M059J (cell line): ENCODE data around the gene RNF181. TPM values are rescaled to one million over a fixed set of nuclear protein-coding genes. Genes with fewer than 3 reads are reported as not detected.
"Not testable (repeated sequence)": the region's sequence is repeated elsewhere in the genome, so short reads cannot be mapped to it uniquely, and the experiment has no call there.

Experiments
- DNase-seq: peaks from one replicate; pipeline ENCODE4 v3.0.0-alpha.2; 2012; ENCODE audit warnings: low read depth
- total RNA-seq: library from RNA; depleted of rRNA; stranded (reverse); fragments of >200 nt; shearing (Covaris generic); gene quantifications from 2 replicates; pipeline ENCODE4 v1.2.3, GENCODE V29; 2014

The RNF181 gene
- total RNA-seq, 1 experiment from 2014 or later, result 332 TPM

DNA sequence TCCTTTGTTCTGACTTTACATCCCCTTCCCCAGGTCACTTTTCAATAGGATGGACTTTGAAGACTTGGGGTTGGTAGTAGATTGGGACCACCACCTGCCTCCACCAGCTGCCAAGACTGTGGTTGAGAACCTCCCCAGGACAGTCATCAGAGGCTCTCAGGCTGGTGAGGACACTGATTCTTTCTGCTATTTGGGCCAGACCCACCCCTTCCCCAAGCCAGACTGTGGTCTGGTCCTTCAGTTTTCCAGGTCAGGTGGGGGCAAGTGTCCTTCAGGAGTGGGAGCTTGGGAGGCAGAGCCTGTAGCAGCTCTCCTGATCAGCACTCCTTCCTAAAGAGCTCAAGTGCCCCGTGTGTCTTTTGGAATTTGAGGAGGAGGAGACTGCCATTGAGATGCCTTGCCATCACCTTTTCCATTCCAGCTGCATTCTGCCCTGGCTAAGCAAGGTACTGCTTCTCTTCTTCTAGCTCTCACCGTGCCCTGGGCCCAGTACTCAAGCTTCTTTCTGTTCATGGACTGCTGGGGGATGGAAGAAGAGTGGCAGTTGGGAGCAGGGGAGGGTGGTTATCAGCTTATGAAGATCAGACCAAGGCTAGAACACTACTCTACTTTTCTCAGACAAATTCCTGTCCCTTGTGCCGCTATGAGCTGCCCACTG lies 1.1 kb downstream of the RNF181 start:
- no peak for DNase-seq

GRCh38 chr2:85597241-85597640 lies 1.7 kb downstream of the RNF181 start:
- DNase-seq, result no peak

DNA sequence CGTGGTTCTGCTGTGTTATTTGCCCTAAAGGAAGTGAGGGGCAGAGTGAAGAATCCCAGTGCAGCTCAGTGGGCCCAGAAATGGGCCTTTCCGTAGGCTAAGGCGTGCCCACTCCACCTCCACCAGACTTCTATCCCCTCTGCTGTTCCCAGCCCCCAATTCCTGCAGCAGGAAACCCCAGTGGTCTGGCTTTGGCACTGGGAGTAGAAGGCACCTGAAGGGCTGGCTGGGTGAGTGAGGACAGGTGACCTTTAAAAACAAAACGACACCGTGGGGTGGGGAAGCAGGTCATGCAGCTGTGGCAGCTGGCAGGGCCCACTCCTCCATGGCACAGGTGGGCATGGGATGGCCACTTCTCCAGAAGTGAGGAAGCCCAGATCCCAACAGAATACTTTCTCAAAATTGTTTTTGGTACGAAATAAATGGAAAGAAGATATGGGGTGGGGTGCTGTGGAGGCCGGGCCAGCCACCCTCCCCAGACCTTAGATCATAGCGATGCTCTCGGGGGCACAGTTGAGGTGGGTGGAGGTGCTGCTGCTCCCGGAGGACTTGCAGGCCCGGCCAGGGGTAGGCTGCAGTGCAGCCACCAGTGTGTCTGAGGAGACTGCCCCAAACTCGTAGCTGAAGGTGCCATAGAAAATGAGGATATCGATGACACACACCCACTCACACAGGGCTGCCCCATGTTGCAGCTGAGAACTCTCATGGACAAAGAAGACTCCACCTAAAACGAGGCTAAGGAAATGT lies 3.2 kb downstream of the RNF181 start:
- no peak for DNase-seq

DNA sequence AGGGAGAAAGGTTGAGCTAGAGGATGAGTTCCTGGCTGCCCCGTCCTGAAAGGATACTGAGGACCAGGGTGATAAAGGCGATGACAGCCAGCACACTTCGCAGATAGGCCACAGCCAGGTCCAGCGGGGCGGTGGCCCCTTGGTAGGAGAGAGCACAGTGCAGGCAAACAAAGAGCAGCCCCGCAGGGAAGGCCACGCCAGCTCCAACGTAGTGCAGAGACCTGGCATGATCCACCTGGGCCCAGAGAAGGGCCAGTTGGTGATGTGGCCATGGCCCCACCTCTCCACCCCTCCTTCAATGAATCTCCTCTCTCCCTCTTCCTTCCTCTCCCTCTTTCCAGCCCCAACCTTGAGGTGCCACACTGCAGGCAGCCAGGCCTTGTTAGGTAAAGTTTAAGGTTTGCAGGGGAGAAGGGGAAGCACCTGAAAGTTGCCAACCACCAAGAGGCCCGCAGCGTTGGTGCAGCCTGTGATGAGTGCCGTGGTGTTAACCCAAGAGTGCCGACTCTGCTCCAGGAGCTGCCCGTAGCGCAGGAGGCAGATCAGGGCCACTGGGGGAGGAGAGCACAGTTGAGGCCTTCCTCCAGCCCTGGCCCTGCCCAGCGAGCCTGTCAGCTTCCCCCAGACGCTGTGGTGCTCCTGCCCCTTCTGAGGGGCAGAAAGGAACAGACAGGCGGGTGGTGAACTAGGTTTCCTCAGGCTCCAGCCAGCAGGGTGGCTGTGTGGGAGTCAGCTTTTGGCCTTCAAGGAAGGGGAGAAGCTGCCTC lies 4.1 kb downstream of the RNF181 start:
- no peak for DNase-seq

DNA sequence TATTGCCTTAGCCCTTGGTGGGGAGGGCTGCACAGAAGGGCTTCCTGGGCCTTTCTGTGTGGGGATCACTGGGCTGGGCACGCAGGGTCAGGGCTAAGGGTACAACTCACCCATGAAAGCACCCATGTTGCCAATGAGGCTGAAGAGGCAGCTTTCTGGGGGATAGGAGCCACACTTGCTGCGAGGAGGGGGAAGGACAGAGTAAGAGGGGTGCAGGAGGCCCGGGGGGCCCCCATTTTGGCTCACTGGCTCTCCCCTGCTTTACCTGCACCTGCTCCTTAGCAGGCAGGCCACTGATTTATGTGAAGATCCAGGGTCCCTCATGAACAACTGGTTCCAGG lies 4.7 kb downstream of the RNF181 start:
- no peak for DNase-seq

GRCh38 chr2:85600951-85601770 lies 5.6 kb downstream of the RNF181 start:
- DNase-seq, result no peak

DNA sequence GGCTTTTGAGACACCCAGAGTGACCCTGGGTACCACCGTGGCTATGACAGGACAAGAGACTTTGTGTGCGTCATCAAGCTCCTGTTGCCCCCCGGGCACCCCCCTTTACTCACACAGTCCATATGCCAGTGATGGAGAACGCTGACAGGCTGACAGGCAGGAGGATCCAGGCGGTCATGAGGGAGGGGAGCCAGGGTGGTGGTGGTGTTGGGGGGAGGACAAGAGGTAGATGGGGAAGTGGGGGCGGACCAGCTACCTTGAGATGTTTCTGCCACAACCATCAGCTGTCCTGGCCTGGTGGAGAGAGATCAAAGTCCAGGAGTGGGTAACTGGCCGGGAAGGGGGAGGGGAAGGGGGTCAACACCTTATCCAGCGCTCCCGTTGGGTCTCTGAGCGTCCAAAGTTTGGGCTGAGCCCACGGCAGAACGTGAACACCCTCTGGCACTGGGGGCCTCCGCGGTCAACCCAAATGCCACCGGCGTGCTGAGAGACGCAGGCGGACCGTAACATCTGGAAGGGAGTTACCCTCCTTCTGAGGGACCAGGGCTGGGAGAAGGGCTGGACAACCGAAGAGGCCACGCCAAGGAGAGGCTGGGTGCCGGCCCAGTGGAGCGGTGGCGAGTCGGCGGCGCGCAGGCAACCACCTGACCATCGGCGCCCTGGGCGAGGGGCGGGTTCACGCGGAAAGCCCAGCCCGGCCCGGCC lies 6.4 kb downstream of the RNF181 start:
- DNase-seq, result peak; percentile 47

DNA sequence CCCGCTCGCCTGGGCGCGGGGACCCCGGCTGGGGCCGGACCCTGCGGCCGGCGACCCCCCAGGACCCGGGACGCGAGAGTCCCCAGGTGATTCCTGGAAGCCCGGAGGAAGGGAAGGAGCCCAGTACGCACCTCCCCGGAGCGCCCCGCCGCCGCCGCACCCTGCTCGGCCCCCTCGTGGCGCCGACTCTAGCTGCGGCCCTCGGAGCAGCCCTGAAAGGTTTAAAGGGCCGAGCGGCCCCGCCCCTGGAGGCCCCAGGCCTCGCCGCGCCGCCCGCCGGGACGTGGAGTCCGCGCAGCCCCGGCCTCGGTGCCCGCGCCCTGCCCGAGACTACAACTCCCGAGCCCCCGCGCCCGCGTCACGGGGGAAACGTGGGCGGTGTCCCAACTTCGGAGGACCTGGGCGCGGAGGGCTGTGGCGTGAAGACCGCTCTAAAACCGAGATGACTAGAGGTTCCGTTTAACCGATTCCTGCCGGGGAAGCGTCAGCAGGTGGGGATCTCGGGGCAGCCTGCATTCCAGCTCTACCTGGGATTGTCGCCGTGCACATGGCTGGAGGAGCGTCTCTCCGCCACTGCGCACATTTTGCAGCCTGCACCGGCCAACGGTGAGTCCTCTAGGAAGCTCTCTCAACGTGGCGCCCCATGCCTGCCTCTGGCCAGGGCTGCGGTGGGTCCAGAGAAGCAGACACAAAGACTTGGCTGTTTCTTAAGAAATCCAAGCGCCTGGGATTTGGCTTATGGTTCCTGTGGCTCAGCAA lies 7.1 kb downstream of the RNF181 start, which contains the start of gene TMEM150A:
TSS of gene TMEM150A (minus strand) at position 223 of the 759 bp plus-strand sequence. CDS start 750 bp downstream, outside the sequence.
- peak; percentile 90 for DNase-seq

DNA sequence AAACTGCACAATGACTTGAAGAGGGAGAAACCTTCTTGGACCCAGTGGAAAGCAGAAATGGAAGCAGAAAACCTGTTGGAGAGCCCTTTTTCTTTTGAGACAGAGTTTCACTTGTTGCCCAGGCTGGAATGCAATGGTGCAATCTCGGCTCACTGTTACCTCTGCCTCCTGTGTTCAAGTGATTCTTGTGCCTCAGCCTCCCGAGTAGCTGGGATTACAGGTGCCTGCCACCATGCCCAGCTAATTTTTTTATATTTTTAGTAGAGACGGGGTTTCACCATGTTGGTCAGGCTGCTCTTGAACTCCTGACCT lies 8.5 kb downstream of the RNF181 start:
- DNase-seq, result not testable (repeated sequence)

DNA sequence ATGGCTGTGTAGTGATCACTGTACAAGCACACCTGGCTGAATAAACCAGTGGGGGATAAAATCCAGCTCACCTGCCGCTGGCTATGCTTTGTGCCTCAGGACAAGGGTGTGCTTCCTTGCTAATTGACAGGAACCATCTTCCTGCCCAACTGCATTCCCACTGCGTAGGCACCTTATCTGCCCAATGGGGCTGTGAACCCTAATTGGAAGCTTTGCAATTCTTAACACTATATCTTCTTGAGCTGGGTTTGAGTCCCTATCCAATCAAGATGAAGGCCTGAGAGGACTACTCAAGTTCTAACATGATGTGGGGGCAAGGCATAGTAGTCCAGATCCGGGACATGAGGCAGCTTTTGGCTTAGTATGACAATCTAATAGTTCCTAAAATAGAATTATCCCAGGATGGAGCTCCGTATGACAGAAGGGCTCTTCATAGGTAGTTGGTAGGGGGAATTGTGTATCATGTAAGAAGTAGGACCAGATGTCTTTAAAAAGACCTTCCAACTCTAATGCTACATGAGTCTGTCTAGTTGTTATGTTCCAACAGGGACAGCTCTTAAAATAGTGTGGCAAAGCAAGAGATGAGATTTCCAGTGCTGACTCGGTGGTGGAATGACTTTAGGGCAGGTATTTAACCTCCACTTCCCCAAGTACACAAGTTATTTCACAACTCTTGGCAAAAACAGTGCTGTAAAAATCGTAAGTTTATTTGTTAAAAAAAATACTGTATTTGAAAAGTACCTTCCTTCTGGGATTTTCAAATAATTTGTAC lies 9.2 kb downstream of the RNF181 start:
- no peak for DNase-seq

DNA sequence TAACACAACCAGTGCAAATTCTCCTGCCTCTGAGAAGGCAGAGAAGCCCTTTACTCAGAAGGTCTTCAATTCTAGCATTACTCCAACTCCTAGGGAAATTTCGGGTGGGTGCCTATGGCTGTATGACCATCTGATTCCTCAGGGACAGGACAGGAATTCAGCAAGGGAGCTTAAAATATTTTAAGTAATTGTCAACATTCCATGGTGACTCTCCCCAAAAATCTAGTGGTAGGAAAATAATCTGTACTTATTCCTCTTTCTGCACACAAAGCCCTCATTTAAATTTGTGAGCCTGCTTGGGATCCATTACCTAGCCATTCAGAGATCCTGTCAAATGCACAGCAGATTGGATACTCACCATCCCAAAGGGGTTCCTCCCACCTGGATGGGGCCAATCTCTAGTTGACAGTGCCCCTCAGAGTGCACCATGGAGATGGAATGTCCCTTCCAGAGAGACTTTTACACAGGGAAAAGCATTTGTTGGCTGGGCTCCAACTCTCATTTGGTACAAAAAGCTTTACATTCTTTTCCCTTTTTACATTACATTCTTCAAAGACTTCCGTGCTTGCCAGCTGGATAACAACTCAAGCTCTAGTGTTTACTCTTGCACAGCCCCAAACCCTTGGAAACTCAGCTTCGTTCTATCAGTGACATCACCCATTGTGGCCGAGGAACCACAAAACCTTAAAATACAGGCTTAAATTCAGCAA lies 10.0 kb downstream of the RNF181 start:
- peak; percentile 46 for DNase-seq

DNA sequence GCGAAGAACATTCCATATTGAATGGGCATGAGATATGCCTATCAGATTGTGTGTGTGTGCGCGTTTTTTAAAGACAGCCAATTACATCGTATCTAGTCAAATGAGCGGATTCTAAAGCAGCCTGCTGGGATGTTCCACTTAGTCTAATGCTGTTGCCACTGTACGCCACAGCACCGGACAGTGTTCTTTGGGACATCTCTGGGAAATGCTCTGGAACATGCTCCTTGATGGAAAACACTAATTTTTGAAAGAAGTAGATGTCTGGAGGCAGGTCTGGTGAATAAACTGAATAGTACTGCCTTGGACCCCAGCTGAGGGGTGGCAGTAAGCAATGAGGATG lies 10.5 kb downstream of the RNF181 start:
- DNase-seq, result no peak

- no peak for DNase-seq
Measured at GRCh38 chr2:85607268-85608215, 12.0 kb downstream of the RNF181 start.

- no peak for DNase-seq
Measured at GRCh38 chr2:85611217-85611704, 15.7 kb downstream of the RNF181 start.

DNA sequence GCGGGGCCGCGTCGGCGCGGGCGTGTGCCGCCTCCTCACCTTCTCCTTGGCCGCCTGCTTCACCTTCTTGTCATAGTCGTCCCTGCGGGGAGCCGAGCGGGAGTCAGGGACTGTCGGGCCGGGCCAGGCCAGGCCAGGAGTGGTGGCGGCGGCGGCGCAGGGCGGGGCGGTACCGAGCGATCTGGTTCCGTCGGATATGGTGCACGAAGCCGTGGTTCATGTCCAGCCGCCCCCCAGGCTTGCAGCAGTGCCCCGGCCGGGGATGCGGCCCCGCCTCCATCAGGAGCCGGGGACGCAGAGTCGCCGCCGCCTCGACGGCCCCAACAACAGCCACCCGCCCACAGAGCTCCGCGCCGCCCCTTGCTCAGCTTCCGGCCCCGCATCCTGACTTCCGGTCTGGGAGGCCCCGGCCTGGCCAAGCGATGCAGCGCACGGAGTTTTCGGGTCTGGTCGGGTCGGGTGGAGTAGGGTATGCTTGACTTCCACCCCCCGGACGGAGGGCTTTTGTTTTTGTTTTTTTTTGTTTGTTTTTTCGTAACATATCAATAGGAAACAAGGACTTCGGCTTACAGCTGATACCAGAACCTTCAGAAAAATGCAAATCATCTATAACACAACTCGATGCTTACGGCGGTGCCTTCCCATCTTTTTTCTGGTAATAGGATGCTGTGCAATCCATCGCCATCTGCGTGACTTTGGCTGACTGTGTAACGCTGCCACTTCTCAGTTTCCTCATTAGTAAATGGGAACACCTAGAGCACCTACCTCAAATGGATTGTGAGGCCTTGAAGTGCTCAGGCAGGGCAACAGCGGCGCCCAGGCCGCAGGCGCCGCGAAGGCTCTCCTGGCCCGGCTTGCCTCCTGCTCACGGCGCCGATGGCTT lies 16.4 kb downstream of the RNF181 start, which contains the start of gene C2orf68:
TSS of gene C2orf68 (minus strand) at position 362 of the 883 bp plus-strand sequence. CDS start at position 280, 82 bp downstream.
- DNase-seq, result peak; percentile 79

DNA sequence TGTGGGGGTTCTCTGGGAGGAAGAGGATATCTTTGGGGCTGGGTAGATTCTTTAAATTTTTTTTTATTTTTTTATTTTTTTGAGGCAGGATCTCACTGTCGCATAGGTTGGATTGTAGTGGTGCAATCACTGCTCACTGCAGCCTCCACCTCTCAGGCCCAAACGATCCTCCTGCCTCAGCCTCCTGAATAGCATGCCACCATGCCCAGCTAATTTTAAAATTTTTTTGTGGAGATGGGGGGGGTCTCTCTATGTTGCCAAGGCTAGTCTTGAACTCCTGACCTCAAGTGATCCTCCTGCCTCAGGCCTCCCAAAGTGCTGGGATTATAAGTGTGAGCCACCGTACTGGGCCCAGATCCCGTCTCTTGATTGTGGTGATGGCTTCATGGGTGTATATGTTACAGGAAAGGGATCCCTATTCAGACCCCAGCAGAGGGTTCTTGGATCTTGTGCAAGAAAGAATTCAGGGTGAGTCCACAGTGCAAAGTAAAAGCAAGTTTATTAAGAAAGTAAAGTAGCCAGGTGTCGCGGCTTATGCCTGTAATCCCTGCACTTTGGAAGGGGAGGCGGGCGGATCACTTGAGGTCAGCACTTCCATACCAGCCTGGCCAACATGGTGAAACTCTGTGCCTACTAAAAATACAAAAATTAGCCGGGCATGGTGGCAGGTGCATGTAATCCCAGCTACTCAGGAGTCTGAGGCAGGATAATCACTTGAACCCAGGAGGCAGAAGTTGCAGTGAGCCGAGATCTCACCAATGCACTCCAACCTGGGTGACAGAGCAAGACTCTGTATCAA lies 18.4 kb downstream of the RNF181 start:
- DNase-seq, result no peak
